ENCODE data around the gene ARL2BP. TPM values are rescaled to one million over a fixed set of nuclear protein-coding genes. Genes with fewer than 3 reads are reported as not detected.
A peak's percentile ranks its signal among the peaks of the same experiment; 100 is the strongest.

The ARL2BP gene
- total RNA-seq, 1 experiment from 2014 or later = 32.6 TPM

DNA sequence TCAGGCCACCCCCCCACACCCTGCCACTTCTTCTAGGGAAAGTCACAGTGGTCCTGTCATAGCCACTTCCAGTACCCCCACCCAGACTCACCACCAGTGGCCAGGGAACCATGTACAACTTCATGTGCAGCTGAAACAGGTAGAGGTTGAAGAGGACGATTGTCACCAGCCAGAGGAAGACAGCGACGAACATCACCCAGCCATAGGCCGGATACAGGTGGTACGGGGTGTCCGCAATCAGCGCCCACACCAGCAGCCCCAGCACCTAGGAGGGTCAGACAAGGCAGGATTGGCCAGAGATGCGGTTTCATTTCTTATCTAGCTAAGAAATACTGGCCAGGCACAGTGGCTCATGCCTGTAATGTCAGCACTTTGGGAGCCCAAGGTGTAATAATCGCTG lies 16.7 kb downstream of the ARL2BP start:
- intact Hi-C loops (cut with micrococcal nuclease; ENCODE audit: unreplicated experiment) = no loop called here
- CTCF ChIA-PET = interaction anchor here (0.5 kb wide), 1 partner anchor 256 kb away, joined by 3 read pairs; no protein-coding TSS in a partner anchor
- H3K4me3 Mint-ChIP-seq (ENCODE audit: low read depth, unreplicated experiment) = no peak overlapping the region
- DNase-seq = no peak
- peaks cover 46% of the 10 kb centered on the region for H3K4me1 Mint-ChIP-seq (ENCODE audit: low read depth, unreplicated experiment)
- H3K27ac Mint-ChIP-seq (ENCODE audit: unreplicated experiment) = peak overlapping the region; percentile 87
- TF ChIP-seq, protein P1, sequence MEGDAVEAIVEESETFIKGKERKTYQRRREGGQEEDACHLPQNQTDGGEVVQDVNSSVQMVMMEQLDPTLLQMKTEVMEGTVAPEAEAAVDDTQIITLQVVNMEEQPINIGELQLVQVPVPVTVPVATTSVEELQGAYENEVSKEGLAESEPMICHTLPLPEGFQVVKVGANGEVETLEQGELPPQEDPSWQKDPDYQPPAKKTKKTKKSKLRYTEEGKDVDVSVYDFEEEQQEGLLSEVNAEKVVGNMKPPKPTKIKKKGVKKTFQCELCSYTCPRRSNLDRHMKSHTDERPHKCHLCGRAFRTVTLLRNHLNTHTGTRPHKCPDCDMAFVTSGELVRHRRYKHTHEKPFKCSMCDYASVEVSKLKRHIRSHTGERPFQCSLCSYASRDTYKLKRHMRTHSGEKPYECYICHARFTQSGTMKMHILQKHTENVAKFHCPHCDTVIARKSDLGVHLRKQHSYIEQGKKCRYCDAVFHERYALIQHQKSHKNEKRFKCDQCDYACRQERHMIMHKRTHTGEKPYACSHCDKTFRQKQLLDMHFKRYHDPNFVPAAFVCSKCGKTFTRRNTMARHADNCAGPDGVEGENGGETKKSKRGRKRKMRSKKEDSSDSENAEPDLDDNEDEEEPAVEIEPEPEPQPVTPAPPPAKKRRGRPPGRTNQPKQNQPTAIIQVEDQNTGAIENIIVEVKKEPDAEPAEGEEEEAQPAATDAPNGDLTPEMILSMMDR (IDR thresholded peaks at IDR 0.05; ENCODE audit: unreplicated experiment) = no peak
- peaks cover 41% of the 10 kb centered on the region for H3K36me3 Mint-ChIP-seq (ENCODE audit: insufficient read depth, unreplicated experiment)
- no peaks in the 10 kb centered on the region for H3K27me3 Mint-ChIP-seq (ENCODE audit: unreplicated experiment)
- H3K9me3 Mint-ChIP-seq (ENCODE audit: low read depth, unreplicated experiment) = no peaks in the 10 kb centered on the region
- no TSS peak for BruUV-seq (replicated peaks)

- intact Hi-C loops (cut with micrococcal nuclease; ENCODE audit: unreplicated experiment) = no loop called here
- no TSS peak for BruUV-seq (replicated peaks)
- Mint-ChIP-seq H3K9me3 (ENCODE audit: low read depth, unreplicated experiment) (no peaks in the 10 kb centered on the region), H3K4me1 (ENCODE audit: low read depth, unreplicated experiment) (peaks cover 58% of the 10 kb centered on the region), H3K27ac (ENCODE audit: unreplicated experiment) (no peak overlapping the region), H3K36me3 (ENCODE audit: insufficient read depth, unreplicated experiment) (peaks cover 29% of the 10 kb centered on the region), H3K27me3 (ENCODE audit: unreplicated experiment) (no peaks in the 10 kb centered on the region), H3K4me3 (ENCODE audit: low read depth, unreplicated experiment) (no peak overlapping the region)
- TF ChIP-seq, protein P1 (IDR thresholded peaks at IDR 0.05; ENCODE audit: unreplicated experiment) = no peak
- DNase-seq = no peak
- CTCF ChIA-PET = interaction anchor here (1.0 kb wide), 1 partner anchor 154 kb away, joined by 3 read pairs; no protein-coding TSS in a partner anchor
Observed at GRCh38 chr16:57262841-57263540, 17.9 kb downstream of the ARL2BP start.

- intact Hi-C loops (cut with micrococcal nuclease; ENCODE audit: unreplicated experiment) = no loop called here
- no TSS peak for BruUV-seq (replicated peaks)
- H3K4me3 Mint-ChIP-seq (ENCODE audit: low read depth, unreplicated experiment) = no peak overlapping the region
- TF ChIP-seq, protein P1 (IDR thresholded peaks at IDR 0.05; ENCODE audit: unreplicated experiment) = no peak
- CTCF ChIA-PET = no interaction called here
- H3K4me1 Mint-ChIP-seq (ENCODE audit: low read depth, unreplicated experiment) = peaks cover 65% of the 10 kb centered on the region
- no peak overlapping the region for H3K27ac Mint-ChIP-seq (ENCODE audit: unreplicated experiment)
- H3K9me3 Mint-ChIP-seq (ENCODE audit: low read depth, unreplicated experiment) = no peaks in the 10 kb centered on the region
- DNase-seq = no peak
- H3K27me3 Mint-ChIP-seq (ENCODE audit: unreplicated experiment) = no peaks in the 10 kb centered on the region
- H3K36me3 Mint-ChIP-seq (ENCODE audit: insufficient read depth, unreplicated experiment) = peaks cover 29% of the 10 kb centered on the region
Observed at GRCh38 chr16:57263541-57264351, 18.7 kb downstream of the ARL2BP start.

GRCh38 chr16:57264381-57264780 lies 19.3 kb downstream of the ARL2BP start:
- Mint-ChIP-seq H3K9me3 (ENCODE audit: low read depth, unreplicated experiment) (no peaks in the 10 kb centered on the region), H3K36me3 (ENCODE audit: insufficient read depth, unreplicated experiment) (peaks cover 29% of the 10 kb centered on the region), H3K27me3 (ENCODE audit: unreplicated experiment) (no peaks in the 10 kb centered on the region), H3K27ac (ENCODE audit: unreplicated experiment) (no peak overlapping the region), H3K4me3 (ENCODE audit: low read depth, unreplicated experiment) (no peak overlapping the region), H3K4me1 (ENCODE audit: low read depth, unreplicated experiment) (peaks cover 72% of the 10 kb centered on the region)
- CTCF ChIA-PET = no interaction called here
- intact Hi-C loops (cut with micrococcal nuclease; ENCODE audit: unreplicated experiment) = no loop called here
- no TSS peak for BruUV-seq (replicated peaks)
- DNase-seq = no peak
- TF ChIP-seq, protein P1 (IDR thresholded peaks at IDR 0.05; ENCODE audit: unreplicated experiment) = no peak

Measured in Calu3 (cell line).